ENCODE measurements around the gene IQCH. TPM values are rescaled to one million over a fixed set of nuclear protein-coding genes. Genes with fewer than 3 reads are reported as not detected.
A peak's percentile ranks its signal among the peaks of the same experiment; 100 is the strongest.

IQCH gene
- polyA plus RNA-seq, 1 of the 3 experiments (the other 2 are of a cell fraction): 0.81 TPM

- Histone ChIP-seq H3K27me3 (ENCODE audit: insufficient read depth) (no peaks in the 10 kb centered on the region), H4K20me1 (ENCODE audit: insufficient read depth) (no peaks in the 10 kb centered on the region), H3K4me1 (ENCODE audit: control insufficient read depth in 1 of 2, insufficient read depth in 2 of 2, low read depth in 1 of 2, low read length in 1 of 2) (peaks cover 12 to 20% of the 10 kb centered on the region in 2 experiments; a peak in 3 of 4 replicates), H3K4me2 (peak overlapping the region; percentile 90), H3K9ac (peak overlapping the region; percentile 52; the same call in 1 of the 2 replicates), H2AFZ (ENCODE audit: low read depth) (peak overlapping the region; percentile 92), H3K9me2 (no peaks in the 10 kb centered on the region), H3K9me3 (no peaks in the 10 kb centered on the region), H3K36me3 (replicated peaks in 1 of 2; ENCODE audit: control insufficient read depth in 1 of 2, insufficient read depth in 2 of 2, low read length in 1 of 2) (no peaks in the 10 kb centered on the region), H3F3A (replicated peaks; ENCODE audit: insufficient read depth) (peaks cover 12% of the 10 kb centered on the region), H3K27ac (ENCODE audit: low read depth in 2 of 2, low read length in 1 of 2) (peak overlapping the region; percentile 90 to 93), H3K4me3 (ENCODE audit: low read depth in 2 of 2, low read length in 1 of 2) (peak overlapping the region; percentile 82), H3K79me2 (ENCODE audit: insufficient read depth) (peaks cover 41% of the 10 kb centered on the region)
- WGBS (ENCODE audit: low lambda C conversion rate): 32% methylated on average over 23 of the region's 24 CpGs
- TF ChIP-seq, protein P1, sequence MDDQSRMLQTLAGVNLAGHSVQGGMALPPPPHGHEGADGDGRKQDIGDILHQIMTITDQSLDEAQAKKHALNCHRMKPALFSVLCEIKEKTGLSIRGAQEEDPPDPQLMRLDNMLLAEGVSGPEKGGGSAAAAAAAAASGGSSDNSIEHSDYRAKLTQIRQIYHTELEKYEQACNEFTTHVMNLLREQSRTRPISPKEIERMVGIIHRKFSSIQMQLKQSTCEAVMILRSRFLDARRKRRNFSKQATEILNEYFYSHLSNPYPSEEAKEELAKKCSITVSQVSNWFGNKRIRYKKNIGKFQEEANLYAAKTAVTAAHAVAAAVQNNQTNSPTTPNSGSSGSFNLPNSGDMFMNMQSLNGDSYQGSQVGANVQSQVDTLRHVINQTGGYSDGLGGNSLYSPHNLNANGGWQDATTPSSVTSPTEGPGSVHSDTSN (IDR thresholded peaks at IDR 0.05): no peak
- peak; percentile 32 for TF ChIP-seq CHD2 (IDR thresholded peaks at IDR 0.05; ENCODE audit: low read length, partially characterized antibody)
- DNase-seq: no peak
- ChIA-PET POLR2A (interaction anchor here (0.6 to 1.6 kb wide), 5 partner anchors 19 to 313 kb away, joined by 3 to 5 read pairs (median 3); partner anchors contain the start of gene MAP2K5), CTCF (interaction anchor here (1.2 to 1.8 kb wide), 2 partner anchors 93 to 574 kb away, joined by 3 to 5 read pairs; no protein-coding TSS in a partner anchor)
Measured at GRCh38 chr15:67520321-67521028, 265.9 kb downstream of the IQCH start.

DNA sequence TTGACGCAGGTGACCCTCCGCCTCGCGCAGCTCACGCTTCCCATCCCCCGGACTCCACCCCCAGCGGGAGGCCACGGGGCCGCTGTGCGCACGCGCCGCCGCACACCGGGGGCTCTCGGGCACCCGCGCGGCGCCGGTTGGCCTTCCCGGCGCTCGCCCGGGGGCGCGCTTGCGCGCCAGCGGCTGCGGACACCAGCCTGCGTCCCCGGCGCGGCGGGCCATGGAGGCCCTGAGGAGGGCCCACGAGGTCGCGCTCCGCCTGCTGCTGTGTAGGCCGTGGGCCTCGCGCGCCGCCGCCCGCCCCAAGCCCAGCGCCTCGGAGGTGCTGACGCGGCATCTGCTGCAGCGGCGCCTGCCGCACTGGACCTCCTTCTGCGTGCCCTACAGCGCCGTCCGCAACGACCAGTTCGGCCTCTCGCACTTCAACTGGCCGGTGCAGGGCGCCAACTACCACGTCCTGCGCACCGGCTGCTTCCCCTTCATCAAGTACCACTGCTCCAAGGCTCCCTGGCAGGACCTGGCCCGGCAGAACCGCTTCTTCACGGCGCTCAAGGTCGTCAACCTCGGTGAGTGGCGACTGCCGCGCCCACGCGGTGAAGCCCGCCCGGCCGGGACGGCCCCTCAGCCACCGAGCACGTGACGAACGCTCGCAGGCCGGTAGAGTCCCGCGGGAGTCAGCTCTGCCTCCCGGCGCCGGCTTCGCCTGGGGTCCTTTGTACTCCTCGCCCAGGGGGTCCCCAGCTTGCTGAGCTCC, 266.6 kb downstream of the IQCH start, which contains the start of gene C15orf61:
Gene C15orf61 (plus strand): TSS at position 103 of the 754 bp plus-strand sequence. CDS start 118 bp downstream, at position 221.
- peaks cover 12 to 20% of the 10 kb centered on the region in 2 experiments; a peak in 3 of 4 replicates for H3K4me1 ChIP-seq (ENCODE audit: control insufficient read depth in 1 of 2, insufficient read depth in 2 of 2, low read depth in 1 of 2, low read length in 1 of 2)
- peak within 1 kb of the TSS; percentile 90 to 93 for H3K27ac ChIP-seq (ENCODE audit: low read depth in 2 of 2, low read length in 1 of 2)
- H3K9me3 ChIP-seq: no peaks in the 10 kb centered on the region
- peaks cover 0 to under 1% of the 10 kb centered on the region in 2 experiments for H3K36me3 ChIP-seq (replicated peaks in 1 of 2; ENCODE audit: control insufficient read depth in 1 of 2, insufficient read depth in 2 of 2, low read length in 1 of 2)
- peaks cover 12% of the 10 kb centered on the region for H3F3A ChIP-seq (replicated peaks; ENCODE audit: insufficient read depth)
- ChIA-PET CTCF (interaction anchor here (0.9 to 1.8 kb wide), 10 partner anchors 9 to 575 kb away, joined by 3 to 5 read pairs (median 4); partner anchors contain the start of gene MAP2K5), POLR2A (interaction anchor here (0.6 to 1.6 kb wide), 6 partner anchors 20 to 312 kb away, joined by 3 to 5 read pairs (median 3); partner anchors contain the start of gene MAP2K5)
- H2AFZ ChIP-seq (ENCODE audit: low read depth): peak within 1 kb of the TSS; percentile 92
- peak; percentile 97 for DNase-seq
- no peaks in the 10 kb centered on the region for H4K20me1 ChIP-seq (ENCODE audit: insufficient read depth)
- WGBS (ENCODE audit: low lambda C conversion rate): 0% methylated on average over 3 of the region's 94 CpGs
- peaks cover 48% of the 10 kb centered on the region for H3K79me2 ChIP-seq (ENCODE audit: insufficient read depth)
- peak within 1 kb of the TSS; percentile 90 for H3K4me2 ChIP-seq
- no peaks in the 10 kb centered on the region for H3K9me2 ChIP-seq
- peak within 1 kb of the TSS; percentile 82 for H3K4me3 ChIP-seq (ENCODE audit: low read depth in 2 of 2, low read length in 1 of 2)
- H3K27me3 ChIP-seq (ENCODE audit: insufficient read depth): no peaks in the 10 kb centered on the region
- peak within 1 kb of the TSS; percentile 80 for H3K9ac ChIP-seq
- TF ChIP-seq ELF1 (IDR thresholded peaks at IDR 0.05) (no peak), NRF1 (IDR thresholded peaks at IDR 0.05; ENCODE audit: low read depth, low read length) (peak; percentile 89), RCOR1 (IDR thresholded peaks at IDR 0.05; ENCODE audit: low read length) (no peak), FOSL2 (IDR thresholded peaks at IDR 0.05; ENCODE audit: borderline replicate concordance, low read depth) (no peak), RXRA (IDR thresholded peaks at IDR 0.05; ENCODE audit: borderline replicate concordance, low read depth) (no peak), NFIC (IDR thresholded peaks at IDR 0.05; ENCODE audit: borderline replicate concordance) (no peak), JUND (IDR thresholded peaks at IDR 0.05) (no peak), MEF2A (IDR thresholded peaks at IDR 0.05; ENCODE audit: borderline replicate concordance, low read depth) (no peak), GATA2 (CRISPR knock-in tag; IDR thresholded peaks at IDR 0.05) (no peak), POLR2AphosphoS5 (IDR thresholded peaks at IDR 0.05; ENCODE audit: low read depth, low read length) (peak; percentile 62), TAF1 (IDR thresholded peaks at IDR 0.05; ENCODE audit: borderline replicate concordance, low read depth, low read length) (peak; percentile 6; the same call in 1 of the 2 replicates), ZBTB33 (IDR thresholded peaks at IDR 0.05; ENCODE audit: borderline replicate concordance, low read depth) (peak; percentile 81; the same call in 1 of the 2 replicates), FOXJ3 (CRISPR knock-in tag; IDR thresholded peaks at IDR 0.05) (no peak; the same call in 1 of the 2 replicates)
- TF ChIP-seq, protein P2, sequence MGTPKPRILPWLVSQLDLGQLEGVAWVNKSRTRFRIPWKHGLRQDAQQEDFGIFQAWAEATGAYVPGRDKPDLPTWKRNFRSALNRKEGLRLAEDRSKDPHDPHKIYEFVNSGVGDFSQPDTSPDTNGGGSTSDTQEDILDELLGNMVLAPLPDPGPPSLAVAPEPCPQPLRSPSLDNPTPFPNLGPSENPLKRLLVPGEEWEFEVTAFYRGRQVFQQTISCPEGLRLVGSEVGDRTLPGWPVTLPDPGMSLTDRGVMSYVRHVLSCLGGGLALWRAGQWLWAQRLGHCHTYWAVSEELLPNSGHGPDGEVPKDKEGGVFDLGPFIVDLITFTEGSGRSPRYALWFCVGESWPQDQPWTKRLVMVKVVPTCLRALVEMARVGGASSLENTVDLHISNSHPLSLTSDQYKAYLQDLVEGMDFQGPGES (IDR thresholded peaks at IDR 0.05; ENCODE audit: low read depth, low read length): no peak
- TF ChIP-seq, protein P1 (IDR thresholded peaks at IDR 0.05): no peak
- TF ChIP-seq, protein P3, sequence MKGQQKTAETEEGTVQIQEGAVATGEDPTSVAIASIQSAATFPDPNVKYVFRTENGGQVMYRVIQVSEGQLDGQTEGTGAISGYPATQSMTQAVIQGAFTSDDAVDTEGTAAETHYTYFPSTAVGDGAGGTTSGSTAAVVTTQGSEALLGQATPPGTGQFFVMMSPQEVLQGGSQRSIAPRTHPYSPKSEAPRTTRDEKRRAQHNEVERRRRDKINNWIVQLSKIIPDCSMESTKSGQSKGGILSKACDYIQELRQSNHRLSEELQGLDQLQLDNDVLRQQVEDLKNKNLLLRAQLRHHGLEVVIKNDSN (IDR thresholded peaks at IDR 0.05; ENCODE audit: borderline replicate concordance, low read depth): peak; percentile 87
- TF ChIP-seq, protein P4, sequence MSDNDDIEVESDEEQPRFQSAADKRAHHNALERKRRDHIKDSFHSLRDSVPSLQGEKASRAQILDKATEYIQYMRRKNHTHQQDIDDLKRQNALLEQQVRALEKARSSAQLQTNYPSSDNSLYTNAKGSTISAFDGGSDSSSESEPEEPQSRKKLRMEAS (IDR thresholded peaks at IDR 0.05; ENCODE audit: low read depth): peak; percentile 96
